OCI-LY3 (cell line): ENCODE results near the gene TPCN2.

Experiments
- EZH2phosphoT487 ChIP-seq: fragments of 200-600 bp; shearing (Covaris generic); IDR thresholded peaks from 2 replicates; pipeline ENCODE4 v1.6.1; 2018; ENCODE audit warnings: antibody characterized with exemption, mixed run types, low read depth
- TF ChIP-seq, protein P1 (sequence below): fragments of 200-600, 300-600 bp; sonication (generic); IDR thresholded peaks from 2 replicates; pipeline ENCODE4 v1.5.1; 2014; ENCODE audit warnings: antibody characterized with exemption, low read length, low read depth

DNA sequence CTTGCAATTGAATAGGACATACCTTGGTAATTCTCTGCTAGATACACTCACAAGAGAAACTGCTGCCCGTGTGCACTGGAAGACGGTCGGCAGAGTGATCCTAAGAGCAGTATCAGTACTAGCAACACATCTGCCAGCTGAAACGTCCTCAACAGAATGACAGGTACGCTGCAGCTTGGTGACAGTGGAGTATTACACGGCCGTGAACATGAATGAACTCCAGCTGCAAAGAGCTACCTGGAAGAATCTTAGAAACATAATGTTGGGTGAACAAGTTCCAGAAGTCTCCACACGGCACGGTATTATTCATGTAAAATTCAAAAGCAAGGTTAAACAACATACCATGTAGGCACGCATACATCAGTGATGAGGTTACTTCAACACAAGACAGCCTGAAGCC, 44.4 kb downstream of the TPCN2 start:
- no peak for TF ChIP-seq EZH2phosphoT487
- TF ChIP-seq, protein P1, sequence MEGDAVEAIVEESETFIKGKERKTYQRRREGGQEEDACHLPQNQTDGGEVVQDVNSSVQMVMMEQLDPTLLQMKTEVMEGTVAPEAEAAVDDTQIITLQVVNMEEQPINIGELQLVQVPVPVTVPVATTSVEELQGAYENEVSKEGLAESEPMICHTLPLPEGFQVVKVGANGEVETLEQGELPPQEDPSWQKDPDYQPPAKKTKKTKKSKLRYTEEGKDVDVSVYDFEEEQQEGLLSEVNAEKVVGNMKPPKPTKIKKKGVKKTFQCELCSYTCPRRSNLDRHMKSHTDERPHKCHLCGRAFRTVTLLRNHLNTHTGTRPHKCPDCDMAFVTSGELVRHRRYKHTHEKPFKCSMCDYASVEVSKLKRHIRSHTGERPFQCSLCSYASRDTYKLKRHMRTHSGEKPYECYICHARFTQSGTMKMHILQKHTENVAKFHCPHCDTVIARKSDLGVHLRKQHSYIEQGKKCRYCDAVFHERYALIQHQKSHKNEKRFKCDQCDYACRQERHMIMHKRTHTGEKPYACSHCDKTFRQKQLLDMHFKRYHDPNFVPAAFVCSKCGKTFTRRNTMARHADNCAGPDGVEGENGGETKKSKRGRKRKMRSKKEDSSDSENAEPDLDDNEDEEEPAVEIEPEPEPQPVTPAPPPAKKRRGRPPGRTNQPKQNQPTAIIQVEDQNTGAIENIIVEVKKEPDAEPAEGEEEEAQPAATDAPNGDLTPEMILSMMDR: no peak
